ENCODE data around the gene ZNF468.

GRCh38 chr19:52825765-52826164 lies 31.7 kb downstream of the ZNF468 start:
- TF ChIP-seq CTCF (IDR thresholded peaks at IDR 0.05) (no peak), POLR2A (IDR thresholded peaks at IDR 0.05) (no peak)

All from testis (tissue), 2 donors.